IPS-15b (cell line): Measurements from ENCODE around the gene TJP3.

Source experiments
- H3K27me3 ChIP-seq: one replicate; pipeline ENCODE4 v1.6.1; 2013; ENCODE audit warnings: low read length; ENCODE audit not compliant: control insufficient read depth, insufficient read depth
- H3K36me3 ChIP-seq: one replicate; pipeline ENCODE4 v1.6.1; 2013; ENCODE audit warnings: low read length; ENCODE audit not compliant: control insufficient read depth, insufficient read depth
- H3K4me1 ChIP-seq: one replicate; pipeline ENCODE4 v1.6.1; 2013; ENCODE audit warnings: mild to moderate bottlenecking, low read length; ENCODE audit not compliant: control insufficient read depth, insufficient read depth
- H3K4me3 ChIP-seq: one replicate; pipeline ENCODE4 v1.5.1; 2013; ENCODE audit warnings: low read depth, low read length
- H3K9ac ChIP-seq: one replicate; pipeline ENCODE4 v1.6.1; 2013; ENCODE audit warnings: low read depth, mild to moderate bottlenecking, low read length
- H3K9me3 ChIP-seq: one replicate; pipeline ENCODE4 v1.6.1; 2013; ENCODE audit warnings: mild to moderate bottlenecking, low read length; ENCODE audit not compliant: control insufficient read depth, insufficient read depth

Gene TJP3

GRCh38 chr19:3781603-3782002 lies 73.4 kb downstream of the TJP3 start:
- peaks cover 5% of the 10 kb centered on the region for H3K27me3 ChIP-seq
- H3K4me1 ChIP-seq: no peaks in the 10 kb centered on the region

GRCh38 chr19:3782330-3782729 lies 74.1 kb downstream of the TJP3 start:
- Histone ChIP-seq H3K9ac (no peak overlapping the region), H3K36me3 (peaks cover 9% of the 10 kb centered on the region), H3K9me3 (peaks cover 12% of the 10 kb centered on the region), H3K4me1 (no peaks in the 10 kb centered on the region), H3K27me3 (peaks cover 6% of the 10 kb centered on the region), H3K4me3 (no peak overlapping the region)

More at GRCh38 chr19:3781603-3782002, 73.4 kb downstream of the TJP3 start:
- Histone ChIP-seq H3K9me3 (peaks cover 12% of the 10 kb centered on the region), H3K9ac (no peak overlapping the region), H3K36me3 (peaks cover 9% of the 10 kb centered on the region), H3K4me3 (no peak overlapping the region)

- Histone ChIP-seq H3K4me1 (no peaks in the 10 kb centered on the region), H3K27me3 (peaks cover 6% of the 10 kb centered on the region), H3K9me3 (peaks cover 12% of the 10 kb centered on the region), H3K4me3 (no peak overlapping the region), H3K9ac (no peak overlapping the region), H3K36me3 (peaks cover 9% of the 10 kb centered on the region)
These were observed 74.7 kb downstream of the TJP3 start for GRCh38 chr19:3782903-3783302.

GRCh38 chr19:3783660-3784584 lies 75.7 kb downstream of the TJP3 start:
- peaks cover 6% of the 10 kb centered on the region for H3K27me3 ChIP-seq
- no peaks in the 10 kb centered on the region for H3K4me1 ChIP-seq
- H3K9me3 ChIP-seq: peaks cover 12% of the 10 kb centered on the region
- peaks cover 9% of the 10 kb centered on the region for H3K36me3 ChIP-seq
- peak overlapping the region; percentile 2 for H3K4me3 ChIP-seq
- H3K9ac ChIP-seq: no peak overlapping the region

GRCh38 chr19:3784607-3785450 lies 76.6 kb downstream of the TJP3 start:
- peaks cover 6% of the 10 kb centered on the region for H3K27me3 ChIP-seq
- H3K4me3 ChIP-seq: peak overlapping the region; percentile 81
- peaks cover 12% of the 10 kb centered on the region for H3K9me3 ChIP-seq
- H3K9ac ChIP-seq: no peak overlapping the region
- H3K36me3 ChIP-seq: peaks cover 9% of the 10 kb centered on the region
- no peaks in the 10 kb centered on the region for H3K4me1 ChIP-seq

GRCh38 chr19:3785451-3785937 lies 77.3 kb downstream of the TJP3 start:
- H3K4me3 ChIP-seq: peak overlapping the region; percentile 81
- peak overlapping the region; percentile 54 for H3K9ac ChIP-seq
- no peaks in the 10 kb centered on the region for H3K4me1 ChIP-seq
- peaks cover 9% of the 10 kb centered on the region for H3K36me3 ChIP-seq
- H3K27me3 ChIP-seq: peaks cover 6% of the 10 kb centered on the region
- H3K9me3 ChIP-seq: peaks cover 12% of the 10 kb centered on the region

- peak within 1 kb of the TSS; percentile 81 for H3K4me3 ChIP-seq
- H3K9ac ChIP-seq: peak within 1 kb of the TSS; percentile 54
- no peaks in the 10 kb centered on the region for H3K4me1 ChIP-seq
- peaks cover 6% of the 10 kb centered on the region for H3K27me3 ChIP-seq
- peaks cover 5% of the 10 kb centered on the region for H3K36me3 ChIP-seq
- H3K9me3 ChIP-seq: peaks cover 12% of the 10 kb centered on the region
These were observed 78.0 kb downstream of the TJP3 start, which contains the start of gene MATK for GRCh38 chr19:3785938-3786824. MATK (minus strand) TSS chr19:3786381; CDS start chr19:3785135, 1,246 bp downstream.

GRCh38 chr19:3788996-3789778 lies 81.0 kb downstream of the TJP3 start:
- no peaks in the 10 kb centered on the region for H3K9me3 ChIP-seq
- H3K36me3 ChIP-seq: no peaks in the 10 kb centered on the region
- H3K9ac ChIP-seq: no peak overlapping the region
- no peaks in the 10 kb centered on the region for H3K4me1 ChIP-seq
- no peak overlapping the region for H3K4me3 ChIP-seq
- H3K27me3 ChIP-seq: peaks cover 6% of the 10 kb centered on the region

- H3K4me1 ChIP-seq: no peaks in the 10 kb centered on the region
- H3K4me3 ChIP-seq: no peak overlapping the region
- no peaks in the 10 kb centered on the region for H3K36me3 ChIP-seq
- no peak overlapping the region for H3K9ac ChIP-seq
- peaks cover 6% of the 10 kb centered on the region for H3K27me3 ChIP-seq
- no peaks in the 10 kb centered on the region for H3K9me3 ChIP-seq
These were observed 82.1 kb downstream of the TJP3 start for GRCh38 chr19:3790209-3790734.

- no peak overlapping the region for H3K9ac ChIP-seq
- no peaks in the 10 kb centered on the region for H3K36me3 ChIP-seq
- no peaks in the 10 kb centered on the region for H3K4me1 ChIP-seq
- no peaks in the 10 kb centered on the region for H3K9me3 ChIP-seq
- H3K4me3 ChIP-seq: no peak overlapping the region
- peaks cover 3% of the 10 kb centered on the region for H3K27me3 ChIP-seq
These were observed 82.8 kb downstream of the TJP3 start for GRCh38 chr19:3790941-3791340.
